ENCODE measurements around the gene SLC5A4. TPM values are rescaled to one million over a fixed set of nuclear protein-coding genes. Genes with fewer than 3 reads are reported as not detected.

SLC5A4 gene
- total and polyA plus RNA-seq, 2 donors from 2014 or later: 2.0 TPM; not detected in 1

- intact Hi-C loops (cut with DNase I): no loop called here
- DNase-seq (no peak), FAIRE-seq (no peak)
- Histone ChIP-seq H3K27me3 (ENCODE audit: control insufficient read depth, insufficient read depth, low read length) (peaks cover 7% of the 10 kb centered on the region), H3K27ac (ENCODE audit: low read depth in 2 of 2, low read length in 2 of 2) (no peak overlapping the region), H3K4me1 (ENCODE audit: control insufficient read depth in 2 of 3, insufficient read depth in 2 of 3, low read depth in 1 of 3, low read length in 3 of 3) (no peaks in the 10 kb centered on the region), H3K36me3 (ENCODE audit: control insufficient read depth in 2 of 3, insufficient read depth in 3 of 3, low read length in 3 of 3) (no peaks in the 10 kb centered on the region), H3K4me3 (ENCODE audit: low read length in 3 of 3) (no peak overlapping the region), H3K9me3 (ENCODE audit: control insufficient read depth in 2 of 3, insufficient read depth in 1 of 3, low read length in 3 of 3) (no peaks in the 10 kb centered on the region), H3K9ac (ENCODE audit: low read length in 3 of 3) (no peak overlapping the region)
- no peak for TF ChIP-seq CTCF (IDR thresholded peaks at IDR 0.05; ENCODE audit: borderline replicate concordance, extremely low read depth, insufficient read depth)
Observed at GRCh38 chr22:32177221-32177765, 77.9 kb downstream of the SLC5A4 start.

DNA sequence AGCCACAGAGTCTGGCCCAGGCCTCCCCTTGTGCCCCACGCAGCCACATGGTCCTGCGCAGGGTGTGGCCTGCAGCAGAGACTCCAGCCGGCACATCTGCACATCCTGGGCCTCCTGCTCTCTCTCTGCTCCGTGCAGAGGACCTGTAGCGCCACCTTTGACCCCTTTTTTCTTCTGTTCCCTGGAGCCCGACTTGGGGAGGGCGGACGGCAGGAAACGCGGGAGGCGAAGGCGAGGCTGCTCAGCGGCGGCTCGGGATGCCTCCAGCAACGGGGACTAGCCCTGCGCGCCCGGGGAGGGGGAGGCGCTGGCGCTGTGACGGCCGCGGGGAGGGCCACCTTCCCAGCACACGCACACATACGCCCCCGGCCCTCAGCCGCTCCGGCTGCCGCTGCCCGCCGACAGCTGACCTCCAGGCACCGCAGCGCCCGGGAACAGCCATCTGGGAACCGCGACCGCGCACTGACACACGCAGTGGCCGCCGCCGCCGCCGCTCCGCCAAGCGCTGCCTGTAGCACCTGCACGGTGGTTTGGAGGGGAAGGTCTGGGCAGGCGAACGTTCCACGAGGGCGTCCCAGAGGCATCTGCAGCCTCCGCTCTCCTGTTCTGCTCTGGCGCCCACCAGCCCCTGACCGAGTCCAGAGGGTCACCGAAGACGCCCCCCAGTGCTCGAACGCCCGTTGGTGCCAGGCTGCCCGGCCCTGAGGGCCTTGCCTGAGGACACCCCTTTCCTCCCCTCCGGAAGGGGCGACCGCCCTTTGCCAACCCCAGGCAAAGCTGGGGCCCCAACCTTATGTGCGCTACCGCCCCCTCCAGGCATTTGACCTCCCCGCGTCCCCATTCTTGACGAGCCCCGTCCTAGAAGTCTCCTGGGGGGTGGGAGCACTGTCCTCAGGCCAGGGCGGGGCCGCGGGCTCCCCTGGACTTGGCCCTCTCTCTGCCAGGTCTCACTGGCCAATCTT, 79.2 kb downstream of the SLC5A4 start:
- Histone ChIP-seq H3K27me3 (ENCODE audit: control insufficient read depth, insufficient read depth, low read length) (peaks cover 7% of the 10 kb centered on the region), H3K27ac (ENCODE audit: low read depth in 2 of 2, low read length in 2 of 2) (no peak overlapping the region), H3K9ac (ENCODE audit: low read length in 3 of 3) (no peak overlapping the region), H3K4me3 (ENCODE audit: low read length in 3 of 3) (no peak overlapping the region), H3K36me3 (ENCODE audit: control insufficient read depth in 2 of 3, insufficient read depth in 3 of 3, low read length in 3 of 3) (no peaks in the 10 kb centered on the region), H3K9me3 (ENCODE audit: control insufficient read depth in 2 of 3, insufficient read depth in 1 of 3, low read length in 3 of 3) (no peaks in the 10 kb centered on the region), H3K4me1 (ENCODE audit: control insufficient read depth in 2 of 3, insufficient read depth in 2 of 3, low read depth in 1 of 3, low read length in 3 of 3) (no peaks in the 10 kb centered on the region)
- DNase-seq (peak in 4 of 5 donors; percentile 19 to 43 (median 34)), FAIRE-seq (no peak)
- intact Hi-C loops (cut with DNase I): no loop called here
- no peak for TF ChIP-seq CTCF (IDR thresholded peaks at IDR 0.05; ENCODE audit: borderline replicate concordance, extremely low read depth, insufficient read depth)

GRCh38 chr22:32175115-32175514, 80.0 kb downstream of the SLC5A4 start:
- no peak overlapping the region for H3K4me3 ChIP-seq (ENCODE audit: low read length in 3 of 3)
- H3K27me3 ChIP-seq (ENCODE audit: control insufficient read depth, insufficient read depth, low read length): peaks cover 7% of the 10 kb centered on the region
- no peak for FAIRE-seq
- H3K4me1 ChIP-seq (ENCODE audit: control insufficient read depth in 2 of 3, insufficient read depth in 2 of 3, low read depth in 1 of 3, low read length in 3 of 3): no peaks in the 10 kb centered on the region
- H3K9me3 ChIP-seq (ENCODE audit: control insufficient read depth in 2 of 3, insufficient read depth in 1 of 3, low read length in 3 of 3): no peaks in the 10 kb centered on the region
- no peak for DNase-seq
- intact Hi-C loops (cut with DNase I): no loop called here
- no peak for TF ChIP-seq CTCF (IDR thresholded peaks at IDR 0.05; ENCODE audit: borderline replicate concordance, extremely low read depth, insufficient read depth)
- no peak overlapping the region for H3K9ac ChIP-seq (ENCODE audit: low read length in 3 of 3)
- no peaks in the 10 kb centered on the region for H3K36me3 ChIP-seq (ENCODE audit: control insufficient read depth in 2 of 3, insufficient read depth in 3 of 3, low read length in 3 of 3)
- H3K27ac ChIP-seq (ENCODE audit: low read depth in 2 of 2, low read length in 2 of 2): no peak overlapping the region

Other genes starting within 250 kb of the SLC5A4 start
- 3.0 TPM for gene SLC5A1, start 212.1 kb downstream of the SLC5A4 start, total RNA-seq
- 1.0 TPM for gene SLC5A1, start 212.1 kb downstream of the SLC5A4 start, polyA plus RNA-seq (ENCODE audit: insufficient read depth, low read depth, low replicate concordance)
- not detected for gene C22orf42, start 96.0 kb downstream of the SLC5A4 start, total RNA-seq
- gene C22orf42, start 96.0 kb downstream of the SLC5A4 start, polyA plus RNA-seq (ENCODE audit: insufficient read depth, low read depth, low replicate concordance): not detected
- gene RFPL2, start 50.3 kb downstream of the SLC5A4 start, total RNA-seq: not detected
- gene RFPL2, start 50.3 kb downstream of the SLC5A4 start, polyA plus RNA-seq (ENCODE audit: insufficient read depth, low read depth, low replicate concordance): not detected
- not detected for gene RFPL3, start 102.5 kb upstream of the SLC5A4 start, total RNA-seq
- gene RFPL3, start 102.5 kb upstream of the SLC5A4 start, polyA plus RNA-seq (ENCODE audit: insufficient read depth, low read depth, low replicate concordance): not detected
- gene RTCB, start 156.9 kb upstream of the SLC5A4 start, total RNA-seq: 69.7 TPM
- gene RTCB, start 156.9 kb upstream of the SLC5A4 start, polyA plus RNA-seq (ENCODE audit: insufficient read depth, low read depth, low replicate concordance): 82.4 TPM
- gene BPIFC, start 209.1 kb upstream of the SLC5A4 start, total RNA-seq: not detected
- not detected for gene BPIFC, start 209.1 kb upstream of the SLC5A4 start, polyA plus RNA-seq (ENCODE audit: insufficient read depth, low read depth, low replicate concordance)
- gene FBXO7, start 219.5 kb upstream of the SLC5A4 start, total RNA-seq: 91.0 TPM
- 131 TPM for gene FBXO7, start 219.5 kb upstream of the SLC5A4 start, polyA plus RNA-seq (ENCODE audit: insufficient read depth, low read depth, low replicate concordance)